Measurements from ENCODE around the gene PLSCR5. TPM values are rescaled to one million over a fixed set of nuclear protein-coding genes. Genes with fewer than 3 reads are reported as not detected.
A peak's percentile ranks its signal among the peaks of the same experiment; 100 is the strongest.

Gene PLSCR5
- total RNA-seq, 1 experiment from 2014 or later: not detected

DNA sequence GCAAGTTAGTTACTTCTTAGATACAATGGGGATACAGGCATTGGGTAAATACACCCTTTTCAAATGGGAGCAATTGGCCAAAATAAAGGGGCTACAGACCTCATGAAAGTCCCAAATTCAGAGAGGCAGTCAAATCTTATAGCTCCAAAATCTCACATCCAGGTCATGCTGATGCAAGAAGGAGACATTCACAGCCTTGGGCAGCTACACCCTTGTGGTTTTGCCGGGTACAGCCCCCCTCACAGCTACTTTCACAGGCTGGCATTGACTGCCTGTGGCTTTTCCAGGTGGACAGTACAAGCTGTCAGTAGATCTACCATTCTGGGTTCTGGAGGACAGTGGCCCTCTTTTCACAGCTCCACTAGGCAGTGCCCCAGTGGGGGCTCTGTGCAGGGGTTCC, 43.3 kb downstream of the PLSCR5 start:
- Histone ChIP-seq H3K4me1 (peaks cover 11% of the 10 kb centered on the region), H3K27me3 (no peaks in the 10 kb centered on the region), H3K9me3 (replicated peaks) (0 out of 2 replicates have a peak, but pooled peaks cover 3% of the 10 kb centered on the region), H3K27ac (no peak overlapping the region), H3K36me3 (no peaks in the 10 kb centered on the region), H3K4me3 (no peak overlapping the region)
- peak in 1 of 2 experiments; percentile 33 for DNase-seq

GRCh38 chr3:146561463-146561862, 43.7 kb downstream of the PLSCR5 start:
- Histone ChIP-seq H3K27me3 (no peaks in the 10 kb centered on the region), H3K9me3 (replicated peaks) (0 out of 2 replicates have a peak, but pooled peaks cover 3% of the 10 kb centered on the region), H3K27ac (no peak overlapping the region), H3K4me3 (no peak overlapping the region), H3K4me1 (peaks cover 11% of the 10 kb centered on the region), H3K36me3 (no peaks in the 10 kb centered on the region)
- DNase-seq: peak in 1 of 2 experiments; percentile 54

DNA sequence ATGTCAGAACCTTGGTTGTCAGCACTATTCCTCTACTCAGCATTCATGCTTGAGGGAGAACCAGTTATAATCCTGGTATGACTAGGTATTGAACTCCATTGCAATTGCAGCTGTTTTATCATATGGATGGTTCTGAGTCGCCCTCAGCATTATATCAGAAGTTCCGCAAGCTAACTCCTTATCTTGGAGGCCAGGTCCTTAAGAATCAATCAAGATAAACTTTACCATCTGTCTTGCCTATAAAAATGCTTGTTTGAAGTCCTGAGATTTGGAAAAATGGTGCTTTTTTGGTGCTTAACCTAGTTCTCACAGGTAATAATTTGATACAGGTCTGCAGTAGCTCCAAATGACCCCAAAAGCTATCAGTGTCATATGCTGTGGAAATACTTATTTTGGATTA, 44.5 kb downstream of the PLSCR5 start:
- Histone ChIP-seq H3K27me3 (no peaks in the 10 kb centered on the region), H3K4me1 (peaks cover 11% of the 10 kb centered on the region), H3K9me3 (replicated peaks) (0 out of 2 replicates have a peak, but pooled peaks cover under 1% of the 10 kb centered on the region), H3K27ac (no peak overlapping the region), H3K4me3 (no peak overlapping the region), H3K36me3 (no peaks in the 10 kb centered on the region)
- no peak for DNase-seq

DNA sequence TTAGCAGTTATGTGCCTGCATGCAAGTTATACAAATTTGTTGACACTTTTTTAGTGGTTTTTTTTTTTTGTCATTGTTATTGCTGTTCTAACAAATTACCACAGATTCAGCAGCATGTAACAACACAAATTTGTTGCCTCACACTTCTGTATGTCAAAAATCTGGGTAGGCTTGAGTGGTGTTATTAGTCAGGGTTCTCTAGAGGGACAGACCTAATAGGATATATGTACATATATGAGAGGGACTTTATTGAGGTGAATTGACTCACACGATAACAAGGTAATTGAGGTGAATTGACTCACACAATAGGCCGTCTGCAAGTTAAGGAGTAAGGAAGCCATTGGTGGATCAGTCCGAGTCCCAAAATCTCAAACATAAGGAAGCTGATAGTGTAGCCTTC, 45.8 kb downstream of the PLSCR5 start:
- H3K27ac ChIP-seq: no peak overlapping the region
- H3K36me3 ChIP-seq: no peaks in the 10 kb centered on the region
- peaks cover 11% of the 10 kb centered on the region for H3K4me1 ChIP-seq
- DNase-seq: no peak
- H3K4me3 ChIP-seq: no peak overlapping the region
- no peaks in the 10 kb centered on the region for H3K9me3 ChIP-seq (replicated peaks)
- no peaks in the 10 kb centered on the region for H3K27me3 ChIP-seq

DNA sequence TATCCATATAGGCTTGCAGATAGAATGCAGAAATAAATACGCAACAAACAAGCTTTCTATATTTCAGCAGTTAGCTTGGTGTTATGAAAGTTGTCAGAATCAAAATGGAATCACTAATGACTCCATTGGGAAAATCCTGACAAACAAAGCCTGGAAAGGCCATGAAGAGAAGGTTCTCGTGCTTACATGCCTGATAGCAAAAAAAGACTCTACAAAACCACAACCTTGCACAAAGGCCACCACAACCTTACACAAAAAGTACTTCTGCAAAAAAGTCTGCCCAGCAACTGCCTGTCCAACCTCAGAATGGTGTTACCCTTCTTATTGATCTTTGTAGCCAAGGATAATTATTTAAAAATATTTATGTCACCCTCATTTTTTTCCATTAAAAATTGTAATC, 46.4 kb downstream of the PLSCR5 start:
- Histone ChIP-seq H3K9me3 (replicated peaks) (no peaks in the 10 kb centered on the region), H3K36me3 (no peaks in the 10 kb centered on the region), H3K27me3 (no peaks in the 10 kb centered on the region), H3K4me3 (no peak overlapping the region), H3K27ac (no peak overlapping the region), H3K4me1 (peaks cover 11% of the 10 kb centered on the region)
- DNase-seq: no peak

- no peak for DNase-seq
- H3K4me1 ChIP-seq: peaks cover 11% of the 10 kb centered on the region
- no peak overlapping the region for H3K27ac ChIP-seq
- no peaks in the 10 kb centered on the region for H3K36me3 ChIP-seq
- H3K4me3 ChIP-seq: no peak overlapping the region
- no peaks in the 10 kb centered on the region for H3K9me3 ChIP-seq (replicated peaks)
- no peaks in the 10 kb centered on the region for H3K27me3 ChIP-seq
Measured at GRCh38 chr3:146557745-146558144, 47.4 kb downstream of the PLSCR5 start.

GRCh38 chr3:146555311-146555710, 49.8 kb downstream of the PLSCR5 start:
- DNase-seq: no peak
- Histone ChIP-seq H3K27me3 (no peaks in the 10 kb centered on the region), H3K27ac (no peak overlapping the region), H3K4me1 (0 out of 2 replicates have a peak, but pooled peaks cover 5% of the 10 kb centered on the region), H3K36me3 (no peaks in the 10 kb centered on the region), H3K4me3 (no peak overlapping the region), H3K9me3 (replicated peaks) (no peaks in the 10 kb centered on the region)

- H3K27me3 ChIP-seq: no peaks in the 10 kb centered on the region
- no peak for DNase-seq
- H3K4me3 ChIP-seq: no peak overlapping the region
- H3K27ac ChIP-seq: no peak overlapping the region
- H3K4me1 ChIP-seq: 0 out of 2 replicates have a peak, but pooled peaks cover 5% of the 10 kb centered on the region
- H3K9me3 ChIP-seq (replicated peaks): no peaks in the 10 kb centered on the region
- no peaks in the 10 kb centered on the region for H3K36me3 ChIP-seq
Measured at GRCh38 chr3:146554151-146554760, 50.9 kb downstream of the PLSCR5 start.

GRCh38 chr3:146550743-146551510, 54.2 kb downstream of the PLSCR5 start:
- DNase-seq: peak in 1 of 2 experiments; percentile 18
- Histone ChIP-seq H3K4me1 (0 out of 2 replicates have a peak, but pooled peaks cover 5% of the 10 kb centered on the region), H3K9me3 (replicated peaks) (no peaks in the 10 kb centered on the region), H3K27me3 (no peaks in the 10 kb centered on the region), H3K4me3 (no peak overlapping the region), H3K27ac (no peak overlapping the region), H3K36me3 (no peaks in the 10 kb centered on the region)

DNA sequence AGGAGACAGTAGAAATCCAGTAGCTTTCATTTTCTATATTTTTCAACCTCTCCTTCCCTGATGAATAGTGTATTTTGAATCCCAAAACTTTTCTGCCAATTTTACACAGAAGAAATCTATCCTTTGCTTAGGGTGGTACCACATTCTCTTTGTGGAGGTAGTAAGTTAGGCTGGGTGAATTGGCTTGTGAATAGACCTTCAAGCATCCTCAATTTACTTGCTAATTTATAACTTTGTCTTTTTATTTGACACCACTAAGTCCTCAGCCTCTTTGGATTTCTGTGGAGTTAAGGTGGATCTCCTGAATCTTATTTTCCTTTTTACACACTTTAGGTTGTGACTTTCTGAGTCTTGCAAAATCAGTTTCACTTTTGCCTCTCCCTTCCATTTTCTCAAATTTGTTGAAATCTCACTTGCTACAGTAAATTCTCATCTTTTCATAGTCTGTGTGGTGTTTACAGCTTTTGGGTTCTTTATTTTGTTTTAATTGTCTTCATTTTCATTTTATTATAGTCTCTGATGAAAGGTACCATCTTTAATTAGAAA, 55.0 kb downstream of the PLSCR5 start:
- Histone ChIP-seq H3K9me3 (replicated peaks) (no peaks in the 10 kb centered on the region), H3K36me3 (no peaks in the 10 kb centered on the region), H3K27ac (no peak overlapping the region), H3K4me3 (no peak overlapping the region), H3K27me3 (no peaks in the 10 kb centered on the region), H3K4me1 (peaks cover 6% of the 10 kb centered on the region; the same call in 1 of the 2 replicates)
- DNase-seq: no peak

DNA sequence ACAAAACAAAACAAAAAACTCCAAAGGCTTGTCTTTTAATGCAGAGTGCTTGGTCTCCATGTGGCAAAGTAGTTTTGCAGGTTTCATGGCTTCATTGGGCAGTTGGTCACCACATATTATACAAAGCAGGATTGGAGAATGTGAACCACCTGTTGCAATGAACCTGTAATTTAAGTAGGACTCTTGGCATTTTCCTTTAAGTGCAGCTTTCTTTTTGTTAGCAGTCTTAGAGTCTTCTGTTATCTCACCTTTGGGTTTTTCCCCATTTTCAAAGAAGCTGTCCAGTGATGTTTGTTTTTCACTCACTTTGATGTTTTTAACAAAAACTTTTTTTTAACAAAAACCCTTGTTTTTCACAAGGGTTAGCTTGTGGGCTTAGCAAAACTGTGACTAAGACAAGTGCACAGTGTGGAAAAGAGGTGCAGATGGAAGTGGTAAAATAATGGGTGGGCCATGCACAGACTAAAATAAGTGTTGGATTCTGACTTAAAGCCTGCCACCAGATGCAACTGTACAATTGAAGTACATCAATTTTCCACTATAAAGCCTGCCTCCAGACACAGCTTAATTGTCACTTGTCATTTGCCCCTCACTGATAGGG, 57.8 kb downstream of the PLSCR5 start:
- Histone ChIP-seq H3K9me3 (replicated peaks) (no peaks in the 10 kb centered on the region), H3K4me3 (no peak overlapping the region), H3K4me1 (peaks cover 14% of the 10 kb centered on the region), H3K36me3 (no peaks in the 10 kb centered on the region), H3K27me3 (no peaks in the 10 kb centered on the region), H3K27ac (no peak overlapping the region)
- no peak for DNase-seq

GRCh38 chr3:146546366-146546965, 58.7 kb downstream of the PLSCR5 start:
- peaks cover 14% of the 10 kb centered on the region for H3K4me1 ChIP-seq
- H3K27me3 ChIP-seq: no peaks in the 10 kb centered on the region
- H3K4me3 ChIP-seq: no peak overlapping the region
- no peaks in the 10 kb centered on the region for H3K9me3 ChIP-seq (replicated peaks)
- H3K27ac ChIP-seq: no peak overlapping the region
- no peak for DNase-seq
- no peaks in the 10 kb centered on the region for H3K36me3 ChIP-seq

DNA sequence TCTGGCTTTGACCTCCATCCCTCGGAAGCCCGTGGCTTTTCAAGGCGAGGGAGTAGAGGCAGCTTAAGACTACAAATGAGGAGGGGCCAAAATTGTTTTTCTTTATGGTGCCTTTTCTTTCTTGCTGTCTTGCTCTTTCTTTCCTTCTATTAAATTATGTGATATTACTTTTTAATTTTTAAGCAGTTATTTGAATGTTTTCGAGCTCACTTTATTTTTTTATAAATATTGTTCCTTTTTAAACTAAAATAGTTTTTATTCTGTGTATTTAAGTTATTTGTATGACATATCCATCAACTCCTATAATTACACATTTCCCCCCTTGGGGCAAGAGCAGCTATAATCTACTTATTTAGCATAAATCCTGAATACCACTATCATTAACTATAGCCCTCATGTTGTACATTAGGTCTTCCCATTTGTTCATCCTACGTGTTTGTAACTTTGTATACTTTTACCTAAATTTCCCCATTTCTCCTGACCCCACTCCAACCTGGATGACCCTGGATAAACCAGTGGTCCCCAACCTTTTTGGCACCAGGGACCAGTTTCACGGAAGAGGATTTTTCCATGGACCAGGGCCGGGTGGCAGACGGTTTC, 60.1 kb downstream of the PLSCR5 start:
- peak overlapping the region; percentile 90 for H3K27ac ChIP-seq
- peaks cover 10% of the 10 kb centered on the region for H3K4me1 ChIP-seq
- peaks cover 5% of the 10 kb centered on the region; the same call in 1 of the 2 replicates for H3K36me3 ChIP-seq
- no peaks in the 10 kb centered on the region for H3K9me3 ChIP-seq (replicated peaks)
- DNase-seq: no peak
- peak overlapping the region; percentile 94 for H3K4me3 ChIP-seq
- H3K27me3 ChIP-seq: no peaks in the 10 kb centered on the region
